SK-MEL-5 (cell line): ENCODE data around the gene RHOT1. TPM values are rescaled to one million over a fixed set of nuclear protein-coding genes. Genes with fewer than 3 reads are reported as not detected.
"Not testable (repeated sequence)": the region's sequence is repeated elsewhere in the genome, so short reads cannot be mapped to it uniquely, and the experiment has no call there.

Experiments
- DNase-seq: peaks from one replicate; pipeline ENCODE4 v3.0.0-alpha.2; 2016; ENCODE audit warnings: low read depth, low spot score
- in situ Hi-C: cut with HindIII; loops from 2 replicates; pipeline ENCODE4 v1.10.0; 2016; ENCODE audit warnings: low sequenced_read_pairs, high pct_unique_total_duplicates, low pct_unique_long_range_greater_than_20kb
- polyA plus RNA-seq, 2 experiments: library from polyadenylated mRNA; depleted of rRNA; stranded (reverse); fragments of >200 nt; gene quantifications; 2 replicates each; pipeline ENCODE4 v1.2.3, GENCODE V29; 2015
- total RNA-seq: library from RNA; depleted of rRNA; stranded (reverse); fragments of >200 nt; shearing (Covaris generic); gene quantifications from 2 replicates; pipeline ENCODE4 v1.2.3, GENCODE V29; 2014; rRNA removed

The RHOT1 gene
- total RNA-seq = 58.9 and 62.2 TPM in 2 replicates
- 37.3 and 53.4 TPM in 2 replicates for polyA plus RNA-seq (2015; cell fraction: cytosol; rRNA removed)
- 35.4 and 36.8 TPM in 2 replicates for polyA plus RNA-seq (2015; cell fraction: nucleus; rRNA removed)

GRCh38 chr17:32142038-32142856, at the start of gene RHOT1:
Gene RHOT1 (plus strand): TSS chr17:32142502. CDS start chr17:32142693, 191 bp downstream.
- in situ Hi-C loops = no loop called here
- DNase-seq = peak; percentile 80

- in situ Hi-C loops = no loop called here
- DNase-seq = no peak
Measured at GRCh38 chr17:32099686-32100085, 42.6 kb upstream of the RHOT1 start.

GRCh38 chr17:32100323-32100722, 42.0 kb upstream of the RHOT1 start:
- DNase-seq = peak; percentile 58
- in situ Hi-C loops = not testable (repeated sequence)

GRCh38 chr17:32100971-32101631, 41.2 kb upstream of the RHOT1 start:
- no peak for DNase-seq
- in situ Hi-C loops = no loop called here

GRCh38 chr17:32102172-32102571, 40.1 kb upstream of the RHOT1 start:
- in situ Hi-C loops = no loop called here
- DNase-seq = no peak

GRCh38 chr17:32102646-32103186, 39.6 kb upstream of the RHOT1 start:
- in situ Hi-C loops = no loop called here
- no peak for DNase-seq

- in situ Hi-C loops = no loop called here
- DNase-seq = peak; percentile 40
Measured at GRCh38 chr17:32103476-32104113, 38.7 kb upstream of the RHOT1 start.

GRCh38 chr17:32104158-32104557, 38.1 kb upstream of the RHOT1 start:
- DNase-seq = no peak
- in situ Hi-C loops = no loop called here

- DNase-seq, in situ Hi-C loops: not testable (repeated sequence)
Measured at GRCh38 chr17:32106471-32106981, 35.8 kb upstream of the RHOT1 start.

GRCh38 chr17:32107194-32107593, 35.1 kb upstream of the RHOT1 start:
- in situ Hi-C loops, DNase-seq: not testable (repeated sequence)

- in situ Hi-C loops = no loop called here
- DNase-seq = no peak
Measured at GRCh38 chr17:32110596-32110995, 31.7 kb upstream of the RHOT1 start.

- in situ Hi-C loops = no loop called here
- peak; percentile 56 for DNase-seq
Measured at GRCh38 chr17:32111141-32111771, 31.0 kb upstream of the RHOT1 start.

- in situ Hi-C loops = no loop called here
Measured at GRCh38 chr17:32112416-32112815, 29.9 kb upstream of the RHOT1 start.

GRCh38 chr17:32114536-32114935, 27.8 kb upstream of the RHOT1 start:
- in situ Hi-C loops = no loop called here
- no peak for DNase-seq

More at GRCh38 chr17:32112416-32112815, 29.9 kb upstream of the RHOT1 start:
- no peak for DNase-seq

- in situ Hi-C loops, DNase-seq: not testable (repeated sequence)
Measured at GRCh38 chr17:32115546-32115945, 26.8 kb upstream of the RHOT1 start.

- in situ Hi-C loops = no loop called here
- no peak for DNase-seq
Measured at GRCh38 chr17:32116937-32117336, 25.4 kb upstream of the RHOT1 start.

GRCh38 chr17:32117399-32117798, 24.9 kb upstream of the RHOT1 start:
- in situ Hi-C loops = no loop called here
- peak; percentile 16 for DNase-seq
